GM19025 (cell line): ENCODE measurements around the gene B9D1.

Experiments used
- ATAC-seq: cut with Tn5 transposase; IDR thresholded peaks from one replicate; pipeline ENCODE4 v1.9.1; 2021; ENCODE audit warnings: mild to moderate bottlenecking, low read depth, moderate library complexity; ENCODE audit not compliant: unreplicated experiment

B9D1 gene

GRCh38 chr17:19362277-19363113 lies at the start of gene B9D1:
Gene B9D1, minus strand, starts transcription at chr17:19362723. Its CDS starts 154 bp downstream, at chr17:19362569.
- peak; percentile 81 for ATAC-seq

GRCh38 chr17:19411631-19412030 lies 49.1 kb upstream of the B9D1 start:
- no peak for ATAC-seq

- ATAC-seq, result no peak
Observed at GRCh38 chr17:19410875-19411620, 48.5 kb upstream of the B9D1 start, which contains the start of gene RNF112. Gene RNF112, plus strand, starts transcription at chr17:19411232. Its CDS starts 177 bp downstream, at chr17:19411409.

GRCh38 chr17:19410091-19410490 lies 47.6 kb upstream of the B9D1 start:
- ATAC-seq, result no peak

DNA sequence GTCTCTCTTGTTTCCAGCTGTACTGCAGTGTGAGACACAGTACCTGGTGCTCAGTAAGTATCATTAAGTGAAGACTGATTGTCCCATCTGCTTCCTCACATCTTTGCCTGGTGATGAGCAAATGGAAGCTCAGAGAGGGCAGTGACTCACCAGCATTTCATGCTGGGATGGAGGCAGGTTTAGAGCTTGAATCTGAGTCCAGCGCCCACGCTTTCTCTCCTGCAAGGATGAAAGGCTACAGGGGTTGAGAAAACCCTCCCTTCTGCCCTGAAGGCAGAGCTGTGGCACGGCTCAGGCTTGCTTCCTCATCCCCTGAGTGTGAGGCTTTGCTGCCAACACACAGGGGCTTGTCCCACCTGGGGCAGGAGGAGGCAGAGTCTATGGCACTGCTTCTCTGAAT lies 47.0 kb upstream of the B9D1 start:
- ATAC-seq, result no peak

DNA sequence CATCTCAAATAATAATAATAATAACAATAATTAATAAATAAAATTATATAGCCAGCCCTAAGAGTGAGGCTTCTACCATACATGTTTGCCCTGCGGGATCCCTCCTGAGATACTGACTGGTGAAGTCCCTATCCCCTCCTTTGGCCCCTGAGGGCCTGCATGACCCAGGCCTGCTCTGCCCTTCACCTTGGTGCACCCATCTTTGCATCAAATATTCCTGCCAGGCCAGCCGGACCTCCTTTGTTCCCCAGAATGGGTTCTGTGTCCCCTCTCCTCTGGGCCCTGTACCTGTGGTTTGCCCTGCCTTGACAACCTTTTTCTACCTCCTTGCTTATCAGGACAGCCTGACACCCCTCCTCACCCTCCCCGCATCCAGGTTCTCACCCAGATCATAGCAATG lies 46.5 kb upstream of the B9D1 start:
- ATAC-seq, result no peak

GRCh38 chr17:19408346-19408710 lies 45.8 kb upstream of the B9D1 start:
- ATAC-seq, result no peak

DNA sequence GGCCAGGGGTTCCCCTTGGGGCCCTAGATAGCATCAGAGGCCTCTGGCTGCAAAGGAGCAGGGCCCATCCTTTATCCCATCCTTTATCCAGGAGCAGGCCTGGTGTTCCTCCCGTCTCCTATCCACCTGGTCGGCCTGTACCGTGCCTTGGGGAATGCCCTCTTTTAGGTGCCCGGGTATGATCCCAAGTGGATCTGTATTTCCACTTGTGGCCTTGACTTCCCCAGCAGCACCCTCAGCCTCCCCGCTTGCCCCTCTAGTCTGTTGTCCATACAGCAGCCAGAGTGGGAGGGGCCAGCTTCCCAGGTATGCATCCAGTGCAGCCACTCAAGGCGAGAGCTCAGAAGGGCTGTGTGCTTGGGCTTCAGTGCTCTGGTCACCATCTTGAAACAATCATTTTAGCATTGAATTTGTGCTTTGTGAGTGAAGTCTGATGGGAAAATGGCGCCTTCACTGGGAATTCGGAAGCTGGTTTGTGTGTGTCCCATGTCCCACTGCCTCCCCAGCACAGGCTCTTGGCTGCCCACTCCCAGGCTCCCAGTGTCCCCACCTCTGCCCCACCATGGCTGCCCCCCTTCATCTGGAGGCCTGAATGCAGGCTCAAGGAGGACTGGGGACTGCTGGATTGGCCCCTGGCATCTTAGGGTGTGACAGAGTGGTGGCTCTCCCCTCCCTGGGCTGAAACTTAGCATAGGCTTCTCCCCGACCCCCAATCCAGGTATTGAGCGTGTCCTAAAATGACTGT lies 45.2 kb upstream of the B9D1 start:
- no peak for ATAC-seq

- no peak for ATAC-seq
Observed at GRCh38 chr17:19405114-19405513, 42.6 kb upstream of the B9D1 start.

DNA sequence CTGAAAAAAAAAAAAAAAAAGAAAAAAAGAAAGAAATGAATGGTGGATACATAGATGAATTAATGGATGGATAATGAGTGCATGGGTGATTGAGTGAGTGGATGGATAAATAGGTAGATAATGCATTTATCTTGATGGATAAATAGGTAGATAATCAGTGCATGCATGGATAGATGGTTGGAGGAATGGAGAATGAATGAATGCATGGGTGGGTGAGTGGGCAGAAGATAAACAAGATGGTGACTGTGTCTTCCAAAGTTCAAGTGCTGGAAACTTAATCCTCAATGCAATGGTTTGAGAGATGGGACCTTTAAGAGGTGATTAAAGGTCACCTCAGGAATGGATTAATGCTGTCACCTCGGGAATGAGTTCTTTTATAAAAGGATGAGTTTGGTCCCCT lies 41.7 kb upstream of the B9D1 start:
- ATAC-seq, result no peak

- no peak for ATAC-seq
Observed at GRCh38 chr17:19403021-19403420, 40.5 kb upstream of the B9D1 start.

DNA sequence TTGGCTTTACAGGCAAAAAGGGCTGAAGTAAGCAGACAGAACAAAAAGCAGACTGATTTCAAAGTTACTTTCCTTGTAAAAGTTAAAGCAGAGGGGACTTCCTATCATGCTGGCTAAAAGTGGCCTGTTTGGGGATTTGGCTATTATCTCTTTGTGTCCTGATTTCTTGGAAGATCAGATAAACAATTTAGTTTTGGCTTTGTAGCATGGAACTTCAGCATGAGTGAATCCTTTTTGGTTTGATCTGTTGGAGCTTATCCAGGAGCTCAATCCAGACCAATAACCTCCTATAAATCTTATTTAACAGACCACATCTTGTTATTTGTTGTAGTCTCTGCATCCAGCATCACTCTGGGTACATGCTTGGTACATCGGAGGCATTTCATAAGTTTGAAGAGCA lies 39.6 kb upstream of the B9D1 start:
- ATAC-seq, result no peak

DNA sequence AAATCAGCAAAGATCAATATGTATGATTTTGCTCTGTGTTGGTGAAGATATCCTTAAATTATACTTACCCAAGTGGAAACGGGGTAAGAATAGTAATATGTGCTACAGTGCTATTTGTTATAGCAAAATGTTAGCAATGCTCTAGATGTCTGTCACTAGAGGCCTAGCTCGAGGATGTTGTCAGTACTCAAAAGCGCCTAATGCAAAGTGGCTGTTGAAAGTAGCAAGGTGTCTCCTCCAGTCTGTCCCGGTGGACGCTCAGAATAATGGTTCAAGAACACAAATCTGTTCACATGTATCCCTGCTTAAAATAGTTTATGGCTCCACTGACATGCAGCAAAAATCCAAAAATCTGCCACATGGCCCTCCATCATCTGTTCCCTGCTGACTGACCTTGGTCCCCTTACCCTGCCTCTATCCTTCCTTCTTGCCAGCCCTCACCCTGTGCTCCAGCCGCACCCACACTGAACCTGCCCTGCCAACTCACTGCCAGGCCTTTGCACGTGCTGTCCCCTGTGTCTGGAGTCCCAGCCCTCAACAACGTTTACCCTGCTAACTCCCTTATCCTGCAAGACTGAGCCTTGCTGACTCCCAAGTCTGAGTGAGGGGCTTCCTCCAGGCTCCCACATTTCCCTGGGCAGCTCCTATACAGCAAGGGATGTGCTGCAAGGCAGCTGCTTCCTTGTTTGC lies 38.9 kb upstream of the B9D1 start:
- ATAC-seq, result no peak

DNA sequence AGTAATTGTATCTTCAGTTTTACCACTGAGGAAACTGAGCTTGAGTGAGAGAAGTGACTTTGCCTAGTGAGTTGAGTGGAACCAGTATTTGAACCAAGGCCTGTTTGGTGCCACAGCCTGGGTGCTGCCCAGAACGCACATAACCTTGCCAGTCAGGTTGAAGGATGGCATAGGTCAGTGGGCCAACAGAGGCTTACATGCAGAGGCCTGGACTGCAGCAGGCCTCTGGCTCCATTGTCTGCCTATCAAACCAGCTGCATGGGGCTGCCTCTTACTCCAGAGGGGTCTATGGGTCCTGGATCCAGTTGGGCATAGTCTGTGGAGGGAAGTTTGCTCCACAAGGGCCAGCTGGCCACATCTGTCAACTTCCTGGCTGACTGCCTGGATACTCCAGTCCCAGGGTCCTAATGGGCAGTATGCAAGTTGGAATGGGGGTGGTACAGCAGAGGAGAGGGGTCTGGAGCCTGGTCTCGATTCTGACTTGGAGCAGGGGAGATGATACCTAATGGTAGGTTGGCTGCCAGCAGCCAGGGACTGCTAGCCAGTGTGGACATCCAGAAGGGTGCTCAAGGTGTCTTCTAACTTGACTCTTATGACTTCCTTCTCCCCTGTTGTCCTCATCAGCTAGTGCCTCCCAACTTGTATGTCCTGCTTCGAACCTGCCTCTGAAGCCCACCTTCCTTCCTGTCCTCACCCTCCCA lies 37.4 kb upstream of the B9D1 start:
- no peak for ATAC-seq

- no peak for ATAC-seq
Observed at GRCh38 chr17:19398301-19399181, 36.0 kb upstream of the B9D1 start.

- ATAC-seq, result no peak
Observed at GRCh38 chr17:19397556-19398041, 35.1 kb upstream of the B9D1 start.

GRCh38 chr17:19392303-19392702 lies 29.8 kb upstream of the B9D1 start:
- no peak for ATAC-seq

DNA sequence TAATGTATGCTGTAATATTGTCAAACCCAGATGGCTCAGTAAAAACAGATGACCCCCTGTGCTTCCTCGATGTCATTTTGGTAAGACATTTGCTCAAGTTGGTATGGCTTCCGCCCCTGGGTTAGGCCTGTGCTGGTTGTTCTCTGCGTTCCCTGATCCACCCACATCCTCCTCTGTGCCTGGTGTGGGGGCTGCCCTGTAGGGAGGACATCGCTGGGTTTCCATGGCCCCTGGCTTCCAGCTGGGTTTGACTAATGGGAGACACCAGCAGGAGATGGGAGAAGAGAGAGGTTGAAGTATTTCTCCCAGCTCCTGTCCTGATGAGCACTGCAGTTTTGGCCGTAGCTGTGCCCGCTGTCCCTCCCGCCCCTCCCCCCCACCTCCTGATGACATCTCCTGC lies 28.9 kb upstream of the B9D1 start:
- no peak for ATAC-seq

DNA sequence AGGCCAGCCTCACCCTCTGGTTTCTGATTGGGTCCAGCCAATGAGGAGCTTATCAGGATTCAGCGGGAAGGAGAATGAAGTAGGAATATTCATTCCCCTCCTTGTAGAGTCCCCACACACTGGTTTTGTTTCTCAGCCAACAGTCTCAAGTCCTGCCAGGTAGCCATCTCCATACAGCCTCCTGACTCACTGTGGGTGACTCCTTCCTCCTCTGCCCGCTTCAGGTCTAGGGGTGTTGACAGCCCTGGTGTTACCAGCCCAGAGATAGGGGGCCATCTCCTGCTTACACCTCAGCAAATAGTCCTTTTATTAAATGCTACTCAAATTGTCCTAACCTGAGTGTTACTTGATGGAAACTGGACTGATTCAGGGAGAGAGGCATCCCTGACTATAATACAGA lies 28.4 kb upstream of the B9D1 start:
- no peak for ATAC-seq
